Measurements from ENCODE around the gene DHX58.

DNA sequence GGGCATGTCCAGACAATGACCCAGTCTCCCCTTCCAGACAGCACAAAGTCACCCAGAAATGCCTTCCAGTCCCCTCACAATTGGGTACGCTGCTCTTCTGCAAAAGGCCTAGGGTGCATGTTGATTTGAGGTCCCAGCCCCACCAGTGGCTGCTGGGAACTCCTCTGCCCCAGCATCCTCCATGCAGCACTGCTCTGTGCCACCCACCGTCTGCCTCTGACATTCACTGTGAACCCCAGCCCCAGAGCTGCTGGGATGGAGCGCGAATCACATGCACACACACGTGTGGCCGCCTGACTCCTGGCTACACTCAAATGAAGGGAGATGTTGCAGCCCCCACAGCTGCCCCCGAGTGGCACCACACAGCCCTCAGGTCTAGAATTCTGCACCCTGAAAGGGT is 60.9 kb downstream of the DHX58 start:
- TF ChIP-seq CTCF (IDR thresholded peaks at IDR 0.05) (no peak), EZH2 (IDR thresholded peaks at IDR 0.05) (no peak)

All from neural progenitor cell (in vitro differentiated cells).